Stimulated activated CD4-positive, alpha-beta T cell treated with anti-CD3 and anti-CD28 coated beads, Interleukin-2, amount 100 ng/mL, for 4 hours (primary cell): ENCODE measurements around the gene TCF7L2.
"Not testable (repeated sequence)": the region's sequence is repeated elsewhere in the genome, so short reads cannot be mapped to it uniquely, and the experiment has no call there.

Source experiments
- DNase-seq: peaks from one replicate; pipeline ENCODE4 v3.0.0-alpha.2; 2020; ENCODE audit warnings: low read depth

TCF7L2 gene

DNA sequence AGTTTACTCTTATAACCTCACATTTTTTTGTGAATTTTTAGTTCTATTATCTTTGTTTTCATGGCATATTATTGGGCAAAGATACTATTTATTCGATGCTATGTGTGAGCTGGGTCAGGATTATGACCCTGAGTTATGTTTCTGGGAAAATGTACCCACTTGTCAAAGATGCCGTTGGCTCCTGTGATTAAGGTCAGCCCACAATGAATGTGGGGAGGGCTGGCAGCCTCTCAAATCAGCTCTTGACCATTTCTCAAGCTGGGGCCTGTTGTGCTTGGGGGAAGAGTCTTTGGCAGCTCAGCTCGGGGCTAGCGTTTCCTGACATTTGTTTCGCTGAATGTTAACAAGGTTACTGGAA lies 97.5 kb downstream of the TCF7L2 start:
- DNase-seq, result no peak

DNA sequence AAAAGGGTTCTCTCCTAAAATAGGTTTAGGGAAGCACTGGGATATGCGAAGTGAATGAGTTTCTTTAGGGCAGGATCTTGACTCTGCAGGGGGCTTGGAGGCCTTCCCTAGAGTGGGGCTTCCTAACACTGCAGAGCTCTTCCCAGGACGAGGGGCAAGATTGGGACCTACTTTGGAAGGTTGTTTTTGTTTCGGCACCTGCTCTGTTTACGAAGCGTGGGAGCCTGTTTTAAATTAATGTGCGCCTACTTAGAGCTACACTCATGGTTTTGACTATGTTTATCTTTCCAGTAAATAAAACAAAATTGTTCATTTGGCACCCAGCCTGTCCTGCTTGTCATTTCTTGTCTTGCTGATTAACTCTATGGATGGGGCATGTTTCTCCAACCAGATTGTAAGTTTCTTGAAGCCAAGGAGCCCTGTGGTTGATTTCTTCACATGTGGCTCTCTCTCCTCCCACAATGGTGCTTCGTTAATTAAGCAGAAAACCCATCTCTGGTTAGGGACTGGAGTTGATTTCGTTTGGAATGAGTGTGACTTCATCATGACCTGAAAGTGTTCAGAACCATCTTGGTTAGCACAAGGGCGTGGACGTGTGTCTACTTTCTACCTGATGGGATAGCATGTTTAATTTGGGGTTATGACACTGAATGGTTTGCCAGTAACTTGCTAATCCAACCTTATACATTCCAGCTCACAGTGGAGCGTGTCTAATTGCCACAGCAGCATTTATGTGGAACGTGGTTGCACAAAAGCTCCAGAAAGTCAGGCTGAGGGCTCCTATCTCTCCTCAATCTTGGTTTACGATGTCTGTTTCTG lies 98.1 kb downstream of the TCF7L2 start:
- DNase-seq, result no peak

DNA sequence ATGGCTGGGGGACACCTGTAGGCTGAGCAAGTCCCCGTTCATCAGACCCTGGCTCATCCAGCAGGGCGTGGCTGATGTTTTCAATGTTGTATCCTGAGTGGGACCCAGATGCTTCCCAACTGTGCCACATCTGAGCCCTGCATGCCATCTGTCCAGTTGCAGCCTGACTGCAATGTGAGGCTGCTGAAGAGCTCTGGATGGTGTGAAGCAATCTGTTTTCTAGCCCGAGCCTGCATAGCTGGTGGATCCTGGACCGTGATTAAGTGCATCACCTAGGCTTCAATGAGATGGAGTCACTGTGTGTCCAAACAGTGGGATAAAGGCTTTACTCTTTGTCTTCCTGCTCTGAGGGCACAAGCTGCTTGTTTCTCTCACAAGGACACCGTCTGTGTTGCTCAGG lies 99.8 kb downstream of the TCF7L2 start:
- DNase-seq, result no peak

DNA sequence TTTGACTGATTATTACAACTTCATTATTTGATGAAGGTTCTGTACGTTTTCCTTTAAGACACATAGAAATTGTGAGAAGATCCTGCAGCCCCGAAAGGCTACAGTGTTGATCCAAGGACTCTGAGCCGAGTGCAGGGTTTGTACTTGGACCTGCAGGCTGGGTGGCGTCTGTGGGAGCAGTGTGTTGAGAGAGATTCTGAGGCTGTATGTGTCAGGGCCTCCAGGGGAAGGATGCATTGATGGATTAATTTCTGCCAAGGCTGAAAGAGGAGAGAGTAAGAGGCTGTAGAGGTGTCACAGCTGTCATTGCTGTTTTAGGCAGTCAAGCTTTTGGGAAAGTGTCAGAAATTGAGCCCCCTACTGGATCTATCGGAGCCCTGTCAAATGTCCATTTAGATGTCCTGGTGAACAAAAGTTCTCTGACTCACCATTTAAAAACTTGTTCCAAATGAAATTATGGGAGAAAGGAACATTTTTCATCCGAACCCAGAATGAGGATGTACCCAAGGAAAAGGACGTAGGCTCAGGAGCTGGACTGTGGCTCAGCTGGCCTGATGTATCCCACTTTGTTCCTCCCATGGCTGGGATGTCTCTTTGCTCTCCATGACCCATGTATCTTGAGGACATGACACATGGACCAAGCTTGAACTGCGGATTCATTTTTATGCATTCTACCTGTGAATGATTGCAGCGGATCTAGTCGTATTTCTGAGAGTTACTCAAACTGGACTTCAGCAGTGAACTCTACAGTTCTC lies 102.2 kb downstream of the TCF7L2 start:
- no peak for DNase-seq

DNA sequence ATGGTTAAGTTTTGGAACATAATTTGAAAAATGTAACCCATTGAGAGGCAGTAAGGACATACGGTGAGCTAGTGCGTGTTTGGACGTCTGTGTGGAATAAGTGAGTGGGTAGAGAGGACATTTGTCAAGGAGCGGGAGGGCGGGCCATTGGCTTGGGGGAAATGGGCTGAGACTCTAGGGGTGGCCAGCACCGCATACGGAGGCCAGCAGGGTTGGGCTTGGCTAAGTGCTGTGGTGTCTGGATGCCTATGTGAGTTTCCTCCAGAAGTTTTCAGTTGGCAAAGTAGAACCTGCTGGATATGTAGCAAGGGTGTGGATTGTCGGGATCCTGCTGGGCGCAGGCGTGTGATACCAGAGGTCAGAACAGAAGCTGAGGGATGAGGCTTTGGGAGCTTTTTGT lies 103.0 kb downstream of the TCF7L2 start:
- DNase-seq, result no peak

DNA sequence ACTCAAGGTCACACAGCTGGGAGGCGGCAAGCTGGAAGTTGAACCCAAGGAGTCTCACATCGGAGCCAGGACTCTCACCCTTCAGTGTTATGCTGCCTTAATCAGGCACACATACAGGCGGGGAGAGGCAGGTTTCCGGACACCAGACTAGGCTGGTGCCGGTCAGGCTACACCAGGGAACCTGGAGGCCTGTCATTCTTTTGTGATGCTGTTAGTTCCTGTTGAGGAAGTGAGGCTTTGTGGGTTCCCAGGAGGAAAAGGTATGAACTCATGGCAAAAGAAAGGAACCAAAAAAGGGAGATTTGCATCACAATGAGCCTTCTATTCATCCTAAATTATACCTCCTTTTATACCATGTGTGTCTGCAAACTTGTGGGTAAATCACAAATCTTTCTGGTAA lies 103.8 kb downstream of the TCF7L2 start:
- DNase-seq, result no peak

DNA sequence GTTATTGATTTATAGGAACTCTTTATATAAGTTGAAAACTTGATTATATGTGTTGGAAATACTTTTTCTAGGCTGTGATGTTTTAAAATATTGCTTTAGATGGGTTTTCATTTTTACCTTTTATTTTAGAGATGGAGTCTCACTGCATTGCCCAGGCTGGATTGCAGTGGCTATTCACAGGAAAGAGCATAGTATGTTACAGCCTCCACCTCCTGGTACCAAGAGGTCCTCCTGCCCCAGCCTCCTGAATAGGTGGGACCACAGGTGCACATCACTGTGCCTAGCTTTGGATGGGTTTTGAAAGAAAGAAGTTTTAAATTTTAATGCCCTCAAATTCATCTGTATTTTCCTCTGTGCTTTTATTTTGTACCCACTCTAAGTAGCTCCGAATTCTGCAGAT lies 105.4 kb downstream of the TCF7L2 start:
- no peak for DNase-seq

DNA sequence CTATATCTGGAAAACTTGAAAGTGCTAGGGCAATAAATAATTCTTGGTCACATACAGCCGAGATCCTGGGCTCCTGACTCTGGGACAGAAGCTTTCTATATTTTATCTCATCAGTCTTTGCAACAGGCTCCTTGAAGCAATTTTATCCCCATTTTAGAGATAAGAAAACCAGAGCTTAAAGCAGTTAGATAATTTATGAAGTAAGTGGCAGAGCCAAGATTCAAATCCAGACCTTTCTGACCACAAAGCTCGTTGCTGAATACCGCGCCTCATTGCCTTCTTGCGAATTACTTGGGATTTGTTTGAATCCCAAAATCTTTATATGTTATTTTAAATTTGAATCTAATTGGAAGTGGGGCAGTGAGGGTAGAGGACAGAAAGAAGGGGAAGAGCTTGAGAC lies 106.0 kb downstream of the TCF7L2 start:
- DNase-seq, result no peak

DNA sequence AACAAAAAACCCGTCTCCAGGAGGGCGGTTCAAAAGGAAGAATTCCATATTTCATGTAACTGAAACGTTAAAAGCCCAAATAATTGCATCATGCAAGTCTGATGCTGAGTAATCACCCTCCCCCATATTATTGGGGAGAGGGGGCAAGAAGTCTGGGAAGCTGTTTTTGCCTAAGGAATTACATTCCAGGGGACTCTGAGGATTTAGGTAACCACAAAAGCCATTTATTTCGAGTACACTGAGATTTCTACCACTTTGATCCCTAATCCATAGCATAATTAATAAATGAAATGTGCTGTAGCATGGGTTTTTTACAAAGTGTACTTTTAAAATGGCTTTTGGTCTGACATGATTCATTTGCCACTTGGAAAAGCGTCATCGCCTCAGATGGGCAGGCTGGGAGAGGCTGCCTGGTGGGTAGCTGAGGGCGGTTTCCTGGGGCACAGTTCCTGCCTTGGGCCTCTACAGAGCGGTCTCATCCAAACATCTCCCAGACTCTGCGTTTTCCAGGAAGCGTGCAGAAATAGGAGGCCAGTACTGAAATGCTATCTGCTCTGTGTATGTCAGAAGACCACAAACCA lies 106.5 kb downstream of the TCF7L2 start:
- DNase-seq, result no peak

DNA sequence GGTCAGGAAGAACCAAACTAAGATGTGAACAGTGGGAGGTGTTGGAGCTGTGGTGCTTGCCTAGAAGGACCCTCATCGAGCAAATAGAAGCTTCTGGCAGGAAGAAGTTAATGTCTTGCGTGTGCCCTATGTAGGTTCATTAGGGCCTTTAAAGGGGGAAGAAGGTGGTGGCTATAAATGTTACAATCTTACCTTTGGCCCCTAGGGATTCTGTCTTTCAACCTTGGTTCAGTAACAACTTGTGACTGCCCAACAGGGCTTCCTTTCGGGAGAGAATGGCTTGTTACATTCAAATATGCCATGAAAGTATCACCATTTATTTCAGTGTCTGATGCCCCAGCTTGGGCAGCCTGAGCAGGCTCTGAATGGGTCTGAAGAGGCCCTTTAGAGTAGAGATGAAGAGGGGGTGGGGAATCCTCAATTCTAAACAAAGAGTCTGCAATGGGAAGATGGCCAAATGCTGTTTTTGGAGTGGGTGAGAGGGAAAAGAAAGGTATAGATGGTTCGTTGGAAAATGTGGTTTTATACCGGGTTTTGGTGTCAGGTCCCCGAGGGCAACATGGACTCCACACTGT lies 108.0 kb downstream of the TCF7L2 start:
- no peak for DNase-seq

DNA sequence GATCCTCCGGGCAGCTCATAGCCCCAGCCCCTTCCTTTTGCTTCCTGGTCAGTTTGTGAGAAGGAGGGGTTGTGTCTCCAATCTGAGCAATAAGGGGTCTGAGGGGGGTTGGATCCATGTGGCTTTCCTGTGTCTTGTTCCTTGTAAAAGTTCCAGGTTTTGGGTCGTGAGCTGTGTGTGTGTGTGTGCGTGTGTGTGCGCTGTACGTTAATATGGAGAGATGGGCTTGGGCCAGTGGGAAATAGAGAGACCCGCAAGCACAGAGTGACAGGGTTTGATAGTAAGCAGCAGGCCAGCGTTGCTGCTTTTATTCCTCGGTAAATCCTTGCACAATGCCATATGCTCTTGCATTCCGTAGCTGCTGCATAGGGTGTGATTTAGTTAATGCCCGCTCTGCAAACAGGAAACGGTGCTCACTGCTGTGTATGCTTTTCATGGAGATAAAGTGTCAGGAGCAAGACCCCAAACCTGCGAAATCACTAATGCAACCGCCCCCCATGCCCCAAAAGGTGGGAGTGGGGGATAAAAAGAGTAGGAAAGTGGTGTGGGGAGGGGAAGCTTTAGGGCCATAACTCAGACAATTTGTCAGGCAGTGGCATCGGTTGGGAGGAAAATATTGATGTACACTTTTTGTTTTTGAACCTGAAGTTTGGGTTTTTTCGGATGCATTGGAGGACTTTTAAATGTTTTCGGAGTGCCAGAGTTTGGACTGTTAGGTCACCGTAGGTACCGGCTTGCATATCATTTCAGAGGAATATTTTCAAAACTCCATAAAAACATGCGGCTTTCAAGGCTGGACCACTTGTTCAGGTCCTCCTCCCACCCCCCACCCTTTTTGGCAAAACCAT lies 108.7 kb downstream of the TCF7L2 start:
- DNase-seq, result no peak

DNA sequence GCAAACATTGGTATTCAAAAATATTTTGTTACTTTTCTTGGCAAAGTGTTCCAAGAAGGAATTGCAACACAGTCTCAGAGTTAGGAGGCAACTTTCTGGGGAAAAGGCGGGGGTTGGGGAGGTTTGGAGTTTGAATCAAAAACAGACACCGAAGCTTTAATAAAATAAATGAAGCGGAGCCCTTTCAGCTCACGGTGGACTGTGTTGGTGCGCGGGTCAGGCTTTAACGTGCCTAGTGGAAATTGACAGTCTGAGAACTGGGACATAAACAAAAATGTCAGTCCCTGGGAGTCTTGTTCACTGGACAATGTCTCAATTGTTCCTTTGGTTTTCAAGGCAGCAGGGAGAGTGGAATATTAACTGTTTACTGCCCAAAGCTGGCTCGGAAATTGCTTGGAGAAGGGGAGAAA lies 109.3 kb downstream of the TCF7L2 start:
- DNase-seq, result no peak

DNA sequence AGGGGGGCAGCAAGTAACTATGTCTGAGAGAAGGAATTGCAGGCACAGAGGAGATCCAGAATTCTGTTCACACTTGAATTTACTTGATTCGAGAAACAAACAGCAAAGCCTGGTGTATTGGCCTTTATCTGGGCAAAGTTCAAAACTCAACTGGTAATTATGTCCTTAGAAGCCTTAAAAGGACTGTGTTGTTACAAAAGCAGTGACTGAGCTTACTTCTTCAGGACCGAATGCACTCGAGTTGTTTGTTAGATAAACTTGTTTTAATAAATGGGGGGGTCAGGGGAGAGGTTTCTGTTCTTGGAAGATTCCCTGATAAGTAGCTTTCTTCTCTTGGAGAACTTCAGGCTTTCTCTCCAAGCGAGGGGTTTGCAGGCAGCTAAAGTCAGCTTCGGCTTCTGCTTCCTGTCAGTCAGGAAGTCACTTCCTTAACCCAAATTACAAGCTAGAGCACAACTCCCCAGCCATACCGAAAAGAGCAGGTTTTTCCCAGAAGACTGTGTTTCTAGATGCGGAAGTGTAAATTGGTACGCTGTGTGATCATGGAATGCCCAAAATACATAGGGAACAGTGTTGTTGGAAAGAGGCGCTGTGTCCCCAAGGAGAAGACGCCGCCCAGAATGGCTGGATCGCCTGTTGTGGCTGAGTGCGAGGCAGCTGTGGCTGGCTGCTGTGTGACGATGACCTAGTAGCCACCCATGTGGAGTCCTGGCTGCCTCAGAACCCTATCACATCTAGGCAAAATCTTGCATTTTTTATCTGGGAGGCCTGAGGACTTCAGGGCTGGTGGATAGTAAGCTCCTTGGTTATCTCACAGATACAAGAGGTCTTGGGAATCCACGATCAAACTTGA lies 110.4 kb downstream of the TCF7L2 start:
- DNase-seq, result no peak

DNA sequence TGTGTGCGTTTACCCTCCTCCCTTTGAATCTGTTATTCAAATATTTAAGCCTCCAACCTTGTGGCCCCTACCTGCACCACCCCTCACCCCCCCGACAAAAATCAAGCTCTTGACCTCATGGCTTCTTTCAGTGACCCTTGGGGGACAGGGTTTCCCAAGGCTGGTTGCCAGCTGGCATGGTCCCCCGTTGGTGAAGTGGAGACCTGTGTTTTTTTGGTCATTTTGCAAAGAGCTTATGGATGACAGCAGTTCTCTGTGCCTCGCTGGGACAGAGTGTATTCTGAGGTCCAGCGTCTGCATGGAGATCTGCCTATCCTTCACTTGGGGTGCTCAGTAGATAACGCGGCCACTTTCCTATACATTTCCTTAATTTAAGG lies 111.0 kb downstream of the TCF7L2 start:
- DNase-seq, result no peak

DNA sequence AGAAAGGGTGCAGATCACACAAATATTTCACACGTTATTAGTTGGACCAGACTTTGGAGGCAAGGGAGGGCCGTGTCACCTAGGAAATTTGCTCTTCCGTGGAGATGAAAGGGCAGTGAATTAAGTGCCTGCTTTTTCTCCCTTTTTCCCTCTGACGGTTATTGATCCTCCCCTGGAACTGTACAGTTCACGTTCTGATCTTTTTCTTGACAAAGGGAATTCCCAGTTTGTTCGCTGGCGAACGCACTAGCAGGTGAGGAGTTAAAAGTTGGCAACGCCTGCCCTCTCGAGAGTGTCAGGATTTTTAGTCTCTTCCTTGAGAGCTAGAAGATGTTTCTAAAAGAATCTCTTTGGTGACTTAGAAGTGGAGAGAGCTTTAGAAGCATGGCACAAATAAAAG lies 111.5 kb downstream of the TCF7L2 start:
- no peak for DNase-seq

DNA sequence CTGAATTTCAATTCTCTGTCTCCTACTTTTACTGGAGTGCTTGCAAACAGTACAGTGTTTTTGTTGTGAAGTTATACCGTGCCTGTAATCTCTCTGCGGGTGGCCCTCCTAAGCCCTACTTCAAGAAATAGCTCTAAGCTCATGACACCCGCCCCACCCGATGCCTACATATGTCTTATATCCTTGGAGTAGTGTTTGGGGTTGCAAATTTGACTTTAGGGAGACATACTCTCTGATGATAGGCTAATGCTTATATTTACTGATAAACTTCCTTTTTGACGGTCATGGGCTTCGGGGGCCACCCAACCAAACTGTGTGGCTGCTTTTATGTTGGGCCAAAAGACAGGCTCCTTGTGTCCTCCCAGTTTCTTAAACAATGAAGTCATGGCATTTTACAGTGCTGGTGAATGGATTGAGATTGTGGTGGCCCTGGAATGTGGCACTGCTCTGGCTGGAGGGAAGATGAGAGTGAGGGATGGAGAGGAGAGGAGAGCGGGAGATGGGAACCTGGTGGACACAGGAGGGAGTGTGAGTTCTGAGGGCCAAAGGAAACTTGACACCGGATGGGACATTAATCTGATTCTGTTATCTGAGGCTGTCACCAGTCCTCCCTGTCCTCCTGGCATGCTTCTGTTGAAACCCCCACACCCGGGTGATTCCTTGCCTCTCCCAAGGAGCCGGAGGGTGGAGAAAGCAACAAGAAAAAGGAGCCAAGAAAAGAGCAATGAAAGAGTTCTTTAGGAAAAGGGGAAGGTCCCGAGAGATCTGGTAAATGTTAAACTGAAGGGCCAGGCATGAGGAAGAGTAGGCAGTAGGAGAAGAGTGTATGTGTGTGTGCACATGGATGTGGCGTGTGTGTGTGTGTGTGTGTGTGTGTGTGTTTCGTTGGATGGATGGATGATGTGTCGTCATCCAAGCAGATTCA lies 113.3 kb downstream of the TCF7L2 start:
- DNase-seq, result no peak

DNA sequence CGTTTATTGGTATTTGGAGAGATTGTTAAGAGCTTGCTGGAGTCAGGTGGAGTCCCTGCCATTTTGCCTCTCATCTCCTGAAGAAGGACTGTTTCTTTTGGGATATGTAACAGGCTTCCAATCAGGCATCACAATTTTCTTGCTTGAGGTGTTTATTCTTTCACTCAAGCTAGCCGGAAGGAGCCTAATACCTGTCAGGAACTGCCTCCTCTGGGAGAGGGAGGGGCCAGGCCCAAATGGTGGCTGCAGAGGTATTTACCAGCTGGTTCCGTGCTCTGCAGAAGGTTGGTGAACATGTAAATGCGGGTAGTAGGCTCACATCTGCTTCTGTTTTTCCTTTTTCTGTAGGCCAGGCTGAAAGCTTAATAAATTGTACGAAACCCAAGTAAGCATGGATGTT lies 114.0 kb downstream of the TCF7L2 start:
- DNase-seq, result no peak

DNA sequence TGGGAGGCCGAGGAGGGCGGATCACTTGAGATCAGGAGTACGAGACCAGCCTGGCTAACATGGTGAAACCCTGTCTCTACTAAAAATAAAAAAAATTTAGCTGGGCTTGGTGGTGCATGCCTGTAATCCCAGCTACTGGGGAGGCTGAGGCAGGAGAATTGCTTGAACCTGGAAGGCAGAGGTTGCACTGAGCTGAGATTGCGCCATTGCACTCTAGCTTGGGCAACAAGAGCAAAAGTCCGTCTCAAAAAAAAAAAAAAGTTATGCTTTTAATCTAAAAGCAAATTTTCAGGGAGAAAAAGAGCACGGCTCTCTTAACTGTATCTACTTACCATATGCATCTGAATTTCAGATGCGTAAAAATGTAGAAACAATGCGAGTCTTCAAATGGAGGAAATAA lies 116.1 kb downstream of the TCF7L2 start:
- not testable (repeated sequence) for DNase-seq

DNA sequence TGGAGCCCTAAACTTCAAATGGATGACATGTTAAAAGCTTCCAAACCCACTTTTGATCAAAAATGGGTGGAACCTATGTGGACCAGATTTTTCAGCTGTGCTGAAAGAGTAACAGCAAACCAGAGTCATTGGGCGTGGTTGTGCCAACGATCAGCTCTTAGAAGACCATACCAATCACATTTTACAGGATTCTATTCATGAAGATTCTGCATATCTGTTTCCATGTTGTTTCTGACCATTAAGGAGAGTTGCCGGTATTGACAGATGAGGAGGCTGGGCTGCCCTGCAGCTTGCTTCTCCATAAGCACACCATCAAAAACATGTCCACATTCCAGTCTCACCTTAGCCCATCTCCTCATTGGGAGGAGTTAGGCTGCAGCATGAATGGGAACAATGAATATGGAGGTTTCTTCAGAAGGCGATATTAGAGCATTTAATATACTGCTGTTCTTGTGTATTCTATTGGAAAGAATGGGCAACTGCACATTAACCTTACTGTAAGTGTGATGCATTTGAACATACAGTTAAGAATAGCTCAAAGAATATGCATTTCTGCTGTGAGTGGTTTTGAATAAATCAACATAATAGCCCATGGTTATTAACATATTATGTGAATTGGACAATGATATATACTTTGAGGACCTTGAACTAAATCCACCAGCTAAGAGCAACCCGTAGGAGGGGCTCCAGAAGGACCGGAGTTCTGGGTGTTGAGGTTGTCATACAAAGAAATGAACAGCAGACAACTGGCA lies 116.7 kb downstream of the TCF7L2 start:
- DNase-seq, result no peak
